Common myeloid progenitor, CD34-positive (primary cell): ENCODE data around the gene NOL9.

Experiments used
- CTCF ChIA-PET: fragments of 350-600 bp; sonication (Branson Sonifier 250); formaldehyde crosslinking; loops from one replicate; lab custom pipeline; 2021; ENCODE audit warnings: antibody characterized with exemption; lab: Charles Lee
- POLR2A ChIA-PET: fragments of 350-600 bp; sonication (Branson Sonifier 250); formaldehyde crosslinking; loops from one replicate; lab custom pipeline; 2021; ENCODE audit warnings: antibody characterized with exemption; lab: Charles Lee
- DNase-seq, 3 donors: peaks; one replicate each; pipeline versions ENCODE4 v3.0.0 to v3.0.0-alpha.2; 2013
- H3K27ac ChIP-seq, 2 experiments: 1 replicate in 1 of 2; 2 replicates in 1 of 2; pipeline ENCODE4 v1.7.0; 2013; ENCODE audit warnings: inconsistent platforms in 2 of 2, low read length in 2 of 2, mild to moderate bottlenecking in 2 of 2, low read depth in 1 of 2, moderate library complexity in 1 of 2; ENCODE audit not compliant: severe bottlenecking in 2 of 2, insufficient read depth in 1 of 2, poor library complexity in 1 of 2
- H3K27me3 ChIP-seq, 5 experiments: replicated peaks in 2 of 5; 1 replicate in 3 of 5; 2 replicates in 2 of 5; pipeline versions ENCODE4 v1.6.1 to v1.7.0; 2013; ENCODE audit warnings: low read length in 4 of 5, mild to moderate bottlenecking in 2 of 5, moderate library complexity in 2 of 5, inconsistent platforms in 1 of 5; ENCODE audit not compliant: insufficient read depth in 5 of 5, control insufficient read depth in 4 of 5
- H3K36me3 ChIP-seq, 4 experiments: 1 replicate in 2 of 4; 2 replicates in 2 of 4; pipeline versions ENCODE4 v1.6.1 to v1.7.0; 2013; ENCODE audit warnings: low read length in 3 of 4, control low read depth in 1 of 4, mild to moderate bottlenecking in 1 of 4; ENCODE audit not compliant: control insufficient read depth in 4 of 4, insufficient read depth in 4 of 4
- H3K4me1 ChIP-seq, 4 experiments: 1 replicate in 3 of 4; 2 replicates in 1 of 4; pipeline versions ENCODE4 v1.6.1 to v1.7.1; 2013; ENCODE audit warnings: low read length in 3 of 4, mild to moderate bottlenecking in 3 of 4, control low read depth in 1 of 4, inconsistent platforms in 1 of 4, moderate library complexity in 1 of 4; ENCODE audit not compliant: control insufficient read depth in 4 of 4, insufficient read depth in 4 of 4; ENCODE audit errors: control extremely low read depth in 1 of 4
- H3K4me3 ChIP-seq, 7 experiments: 1 replicate in 4 of 7; 2 replicates in 3 of 7; pipeline versions ENCODE4 v1.5.1 to v1.7.0; 2013; ENCODE audit warnings: mild to moderate bottlenecking in 7 of 7, low read length in 6 of 7, moderate library complexity in 6 of 7, inconsistent platforms in 2 of 7, low read depth in 2 of 7, control low read depth in 1 of 7; ENCODE audit not compliant: insufficient read depth in 4 of 7, control insufficient read depth in 1 of 7; ENCODE audit errors: extremely low read depth in 1 of 7
- H3K9me3 ChIP-seq, 5 experiments: 1 replicate in 4 of 5; 2 replicates in 1 of 5; pipeline versions ENCODE4 v1.6.1 to v1.7.1; 2013; ENCODE audit warnings: low read length in 4 of 5, mild to moderate bottlenecking in 2 of 5, inconsistent platforms in 1 of 5, low read depth in 1 of 5, moderate library complexity in 1 of 5; ENCODE audit not compliant: control insufficient read depth in 4 of 5, insufficient read depth in 2 of 5; ENCODE audit errors: control extremely low read depth in 1 of 5
- WGBS: methylation state at CpG from one replicate; pipeline ENCODE4 v1.1.5; 2013; ENCODE audit not compliant: insufficient coverage; 5-methylcytosine and 5-hydroxymethylcytosine counted together

NOL9 gene

DNA sequence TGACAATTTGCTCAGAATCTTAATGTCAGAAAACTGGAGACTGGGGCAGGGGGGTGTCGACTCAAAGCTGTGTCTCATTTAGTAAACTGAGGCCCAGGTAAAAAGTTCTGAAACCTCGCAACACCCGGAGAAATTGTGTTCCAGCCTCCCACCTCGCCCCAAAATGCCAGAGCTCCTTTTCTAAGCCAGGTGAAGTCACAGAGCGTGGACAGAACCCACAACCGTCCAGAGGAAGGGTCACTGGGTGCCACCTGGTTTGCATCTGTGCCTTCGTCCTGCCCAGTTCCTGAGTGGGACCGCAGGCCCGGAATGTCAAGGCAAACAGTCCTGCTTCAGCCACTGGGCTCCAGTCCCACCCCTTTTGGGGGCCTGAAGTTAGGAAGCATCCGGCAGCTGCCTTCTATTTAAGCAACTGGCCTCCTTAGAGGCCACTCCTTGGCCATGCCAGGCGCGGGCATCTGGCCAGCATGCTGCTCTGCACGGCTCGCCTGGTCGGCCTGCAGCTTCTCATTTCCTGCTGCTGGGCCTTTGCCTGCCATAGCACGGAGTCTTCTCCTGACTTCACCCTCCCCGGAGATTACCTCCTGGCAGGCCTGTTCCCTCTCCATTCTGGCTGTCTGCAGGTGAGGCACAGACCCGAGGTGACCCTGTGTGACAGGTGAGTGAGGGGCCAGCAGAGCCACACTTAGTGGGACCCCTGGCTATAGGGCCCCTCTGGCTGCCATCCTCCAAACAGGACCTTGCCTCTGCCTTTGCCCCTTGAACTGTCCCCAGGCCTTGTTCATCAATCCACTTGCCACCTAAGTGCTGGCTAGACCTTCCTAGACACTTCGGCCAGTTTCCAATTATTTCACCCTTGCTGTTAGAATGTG, 830 bp upstream of the NOL9 start, which contains the start of gene TAS1R1:
Gene TAS1R1, plus strand, starts transcription at position 401 of the 872 bp plus-strand sequence. Its CDS starts 67 bp downstream, at position 468.
- Histone ChIP-seq H3K4me1 (peaks cover 5 to 19% (median 15%) of the 10 kb centered on the region in 4 experiments), H3K9me3 (no peaks in the 10 kb centered on the region), H3K27ac (peak within 1 kb of the TSS; percentile 75 to 92), H3K4me3 (peak within 1 kb of the TSS; percentile 76 to 95 (median 93)), H3K36me3 (peaks cover 0 to 6% (median 4%) of the 10 kb centered on the region in 4 experiments), H3K27me3 (no peaks in the 10 kb centered on the region)
- DNase-seq, result no peak
- POLR2A ChIA-PET, result interaction anchor here (0.8 to 1.0 kb wide), 3 partner anchors 26 to 54 kb away, joined by 3 to 4 read pairs (median 3); no protein-coding TSS in a partner anchor
- 99% methylated on average over 15 of the region's 19 CpGs for WGBS
- CTCF ChIA-PET, result interaction anchor here (0.6 to 3.7 kb wide), 11 partner anchors 16 to 173 kb away, joined by 3 to 21 read pairs (median 4); partner anchors contain the start of gene ZBTB48

DNA sequence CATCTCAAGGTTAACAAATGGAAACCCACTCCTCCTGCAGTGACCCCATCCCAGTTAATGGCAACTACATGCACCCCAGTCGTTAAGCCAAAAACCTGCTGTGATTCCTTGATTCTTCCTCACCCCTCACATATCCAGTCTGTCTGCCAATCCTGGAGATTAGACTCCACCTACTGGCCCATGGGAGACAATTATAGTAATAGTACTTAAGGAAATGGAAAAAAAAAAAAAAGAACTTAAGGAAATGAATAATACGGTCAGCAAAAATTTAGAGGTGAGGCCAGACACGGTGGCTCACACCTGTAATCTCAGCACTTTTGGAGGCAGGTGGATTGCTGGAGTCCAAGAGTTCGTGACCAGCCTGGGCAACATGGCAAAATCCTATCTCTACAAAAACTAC, 7.0 kb downstream of the NOL9 start:
- Histone ChIP-seq H3K27me3 (no peaks in the 10 kb centered on the region), H3K9me3 (no peaks in the 10 kb centered on the region), H3K36me3 (peaks cover 18 to 65% (median 47%) of the 10 kb centered on the region in 4 experiments), H3K27ac (no peak overlapping the region), H3K4me3 (no peak overlapping the region), H3K4me1 (no peaks in the 10 kb centered on the region)
- DNase-seq, result no peak
- ChIA-PET CTCF (interaction anchor here (0.9 kb wide), 1 partner anchor 9 kb away, joined by 3 read pairs; no protein-coding TSS in a partner anchor), POLR2A (interaction anchor here (0.5 kb wide), 1 partner anchor 1513 kb away, joined by 4 read pairs; no protein-coding TSS in a partner anchor)
- no CpG with 5 or more reads among the region's 4 CpGs for WGBS

DNA sequence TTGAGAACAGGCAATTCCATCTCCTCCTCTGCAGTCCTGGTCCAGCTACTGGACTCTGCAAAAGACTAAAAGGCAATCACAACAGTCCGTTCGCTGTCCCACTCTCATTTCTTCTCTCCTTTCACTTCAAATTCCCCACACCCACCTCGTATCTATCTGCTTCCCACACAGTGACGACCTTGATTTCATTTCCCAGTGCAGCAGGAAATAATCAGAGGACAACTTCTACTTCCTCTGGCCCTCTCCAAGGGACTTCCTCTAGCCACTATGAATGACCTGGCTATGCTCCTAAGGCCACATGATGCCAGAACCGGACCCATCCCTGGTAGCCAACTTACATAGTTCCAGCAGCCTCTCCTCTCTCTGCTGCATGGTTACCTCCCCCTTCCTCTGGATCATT, 8.0 kb downstream of the NOL9 start:
- H3K27ac ChIP-seq, result no peak overlapping the region
- H3K36me3 ChIP-seq, result peaks cover 18 to 70% (median 51%) of the 10 kb centered on the region in 4 experiments
- H3K27me3 ChIP-seq, result no peaks in the 10 kb centered on the region
- no peak for DNase-seq
- no peak overlapping the region for H3K4me3 ChIP-seq
- ChIA-PET POLR2A (no interaction called here), CTCF (interaction anchor here (0.8 to 0.9 kb wide), 2 partner anchors 100 to 107 kb away, joined by 3 read pairs; no protein-coding TSS in a partner anchor)
- WGBS, result 94% methylated on average over 5 of the region's 5 CpGs
- no peaks in the 10 kb centered on the region for H3K9me3 ChIP-seq
- H3K4me1 ChIP-seq, result no peaks in the 10 kb centered on the region

GRCh38 chr1:6545276-6546112, 8.8 kb downstream of the NOL9 start:
- ChIA-PET POLR2A (no interaction called here), CTCF (interaction anchor here (0.9 kb wide), 1 partner anchor 107 kb away, joined by 3 read pairs; no protein-coding TSS in a partner anchor)
- WGBS, result 69% methylated on average over 5 of the region's 10 CpGs
- Histone ChIP-seq H3K9me3 (no peaks in the 10 kb centered on the region), H3K27ac (no peak overlapping the region), H3K27me3 (no peaks in the 10 kb centered on the region), H3K4me1 (no peaks in the 10 kb centered on the region), H3K4me3 (no peak overlapping the region), H3K36me3 (peaks cover 18 to 77% (median 50%) of the 10 kb centered on the region in 4 experiments)
- DNase-seq, result no peak

DNA sequence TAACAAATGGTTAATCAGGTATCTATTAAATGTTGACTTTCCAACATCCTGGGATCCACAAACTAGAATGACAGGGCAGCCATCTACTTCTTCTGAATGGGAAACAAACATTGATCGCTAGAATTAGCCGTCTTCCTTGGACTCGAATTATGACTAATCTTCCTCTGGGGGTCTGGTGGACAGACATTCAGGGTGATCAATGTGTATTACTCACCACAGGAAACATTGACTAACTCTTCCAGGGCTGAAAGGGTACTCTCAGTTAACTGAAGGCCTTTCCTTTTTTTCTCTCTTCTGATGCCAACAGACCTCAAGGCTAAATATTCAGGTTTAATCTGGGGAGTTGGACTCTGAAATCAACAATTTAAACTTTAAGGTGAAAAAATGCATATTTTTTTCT, 9.5 kb downstream of the NOL9 start:
- CTCF ChIA-PET, result no interaction called here
- POLR2A ChIA-PET, result no interaction called here
- H3K27ac ChIP-seq, result no peak overlapping the region
- no peaks in the 10 kb centered on the region for H3K9me3 ChIP-seq
- H3K27me3 ChIP-seq, result no peaks in the 10 kb centered on the region
- H3K4me1 ChIP-seq, result no peaks in the 10 kb centered on the region
- 100% methylated on average over 1 of the region's 3 CpGs for WGBS
- H3K4me3 ChIP-seq, result no peak overlapping the region
- DNase-seq, result no peak
- peaks cover 18 to 73% (median 48%) of the 10 kb centered on the region in 4 experiments for H3K36me3 ChIP-seq

- no peaks in the 10 kb centered on the region for H3K9me3 ChIP-seq
- ChIA-PET POLR2A (no interaction called here), CTCF (interaction anchor here (1.4 to 2.3 kb wide), 2 partner anchors 9 to 15 kb away, joined by 3 to 7 read pairs; partner anchors contain the start of gene NOL9)
- H3K27me3 ChIP-seq, result no peaks in the 10 kb centered on the region
- H3K4me3 ChIP-seq, result no peak overlapping the region
- no peak for DNase-seq
- peaks cover 3 to 41% (median 22%) of the 10 kb centered on the region in 4 experiments for H3K36me3 ChIP-seq
- no peaks in the 10 kb centered on the region for H3K4me1 ChIP-seq
- H3K27ac ChIP-seq, result no peak overlapping the region
- WGBS, result 100% methylated on average over 1 of the region's 3 CpGs
These were observed 15.4 kb downstream of the NOL9 start for GRCh38 chr1:6538956-6539355.
